ENCODE results near the gene PEX5L. TPM values are rescaled to one million over a fixed set of nuclear protein-coding genes. Genes with fewer than 3 reads are reported as not detected.

PEX5L gene
- polyA plus RNA-seq, 1 of the 3 experiments (the other 2 are of a cell fraction): not detected

GRCh38 chr3:179860275-179861107, 176.2 kb downstream of the PEX5L start:
- no peak overlapping the region for H3K9ac ChIP-seq
- H3K36me3 ChIP-seq (replicated peaks in 1 of 2; ENCODE audit: control insufficient read depth in 1 of 2, insufficient read depth in 2 of 2, low read length in 1 of 2): no peaks in the 10 kb centered on the region
- WGBS (ENCODE audit: low lambda C conversion rate): 54% methylated on average over 11 of the region's 11 CpGs
- peaks cover 0 to under 1% of the 10 kb centered on the region in 2 experiments; a peak in 1 of 4 replicates for H3K4me1 ChIP-seq (ENCODE audit: control insufficient read depth in 1 of 2, insufficient read depth in 2 of 2, low read depth in 1 of 2, low read length in 1 of 2)
- H3K4me2 ChIP-seq: no peak overlapping the region
- H3F3A ChIP-seq (replicated peaks; ENCODE audit: insufficient read depth): no peaks in the 10 kb centered on the region
- no peak overlapping the region for H3K27ac ChIP-seq (ENCODE audit: low read depth in 2 of 2, low read length in 1 of 2)
- no peaks in the 10 kb centered on the region for H3K27me3 ChIP-seq (ENCODE audit: insufficient read depth)
- no peaks in the 10 kb centered on the region for H4K20me1 ChIP-seq (ENCODE audit: insufficient read depth)
- H3K4me3 ChIP-seq (ENCODE audit: low read depth in 2 of 2, low read length in 1 of 2): no peak overlapping the region
- ChIA-PET CTCF (interaction anchor here (2.2 kb wide), 1 partner anchor 13 kb away, joined by 6 read pairs; no protein-coding TSS in a partner anchor), POLR2A (no interaction called here)
- H3K79me2 ChIP-seq (ENCODE audit: insufficient read depth): no peaks in the 10 kb centered on the region
- no peak overlapping the region for H2AFZ ChIP-seq (ENCODE audit: low read depth)
- no peaks in the 10 kb centered on the region for H3K9me2 ChIP-seq
- no peaks in the 10 kb centered on the region for H3K9me3 ChIP-seq
- DNase-seq: no peak
- TF ChIP-seq TEAD4 (IDR thresholded peaks at IDR 0.05; ENCODE audit: borderline replicate concordance, insufficient read depth) (no peak), GATA2 (CRISPR knock-in tag; IDR thresholded peaks at IDR 0.05) (no peak), USF2 (IDR thresholded peaks at IDR 0.05; ENCODE audit: borderline replicate concordance, low read depth, low read length) (no peak), SMC3 (IDR thresholded peaks at IDR 0.05; ENCODE audit: low read depth, low read length) (no peak), PBX3 (IDR thresholded peaks at IDR 0.05) (no peak), RAD21 (IDR thresholded peaks at IDR 0.05; ENCODE audit: low read length) (no peak), RFX5 (IDR thresholded peaks at IDR 0.05; ENCODE audit: low read length) (no peak), JUND (IDR thresholded peaks at IDR 0.05) (no peak), TAF1 (IDR thresholded peaks at IDR 0.05; ENCODE audit: borderline replicate concordance, low read depth, low read length) (no peak), FOXM1 (IDR thresholded peaks at IDR 0.05; ENCODE audit: low read depth) (no peak), ZBTB33 (IDR thresholded peaks at IDR 0.05; ENCODE audit: borderline replicate concordance, low read depth) (no peak), FOXJ3 (CRISPR knock-in tag; IDR thresholded peaks at IDR 0.05) (no peak), POLR2AphosphoS5 (IDR thresholded peaks at IDR 0.05; ENCODE audit: low read depth, low read length) (no peak), TCF12 (IDR thresholded peaks at IDR 0.05) (no peak), MAX (IDR thresholded peaks at IDR 0.05; ENCODE audit: low read depth) (no peak)

All from SK-N-SH (cell line).